ENCODE measurements around the gene CTBP1. TPM values are rescaled to one million over a fixed set of nuclear protein-coding genes. Genes with fewer than 3 reads are reported as not detected.

The CTBP1 gene
- total and polyA plus RNA-seq, 2 experiments from 2014 or later = 74.0 to 192 TPM

GRCh38 chr4:1205586-1206298 is 43.2 kb downstream of the CTBP1 start:
- no peak overlapping the region for H3K27ac Mint-ChIP-seq
- Histone ChIP-seq H3K27me3 (ENCODE audit: insufficient read depth) (no peaks in the 10 kb centered on the region), H3K36me3 (ENCODE audit: insufficient read depth) (no peaks in the 10 kb centered on the region), H4K20me1 (replicated peaks; ENCODE audit: insufficient read depth) (no peaks in the 10 kb centered on the region), H3K4me2 (no peak overlapping the region), H3K4me3 (no peak overlapping the region), H2AFZ (no peak overlapping the region), H3F3A (replicated peaks; ENCODE audit: low read depth) (no peaks in the 10 kb centered on the region), H3K4me1 (ENCODE audit: insufficient read depth) (no peaks in the 10 kb centered on the region), H3K9me2 (ENCODE audit: insufficient read depth) (no peaks in the 10 kb centered on the region), H3K27ac (ENCODE audit: low read depth) (no peak overlapping the region), H3K79me2 (replicated peaks; ENCODE audit: insufficient read depth) (no peaks in the 10 kb centered on the region)
- no peak overlapping the region for H3K4me3 Mint-ChIP-seq
- DNase-seq (ENCODE audit: low spot score) (peak; percentile 8), ATAC-seq (no peak)
- H3K9me3 Mint-ChIP-seq = no peaks in the 10 kb centered on the region
- H3K27me3 Mint-ChIP-seq (ENCODE audit: insufficient read depth, low read depth, poor library complexity) = peaks cover 8% of the 10 kb centered on the region
- no peaks in the 10 kb centered on the region for H3K4me1 Mint-ChIP-seq
- TF ChIP-seq EZH2phosphoT487 (IDR thresholded peaks at IDR 0.05; ENCODE audit: unreplicated experiment) (no peak), ETS1 (IDR thresholded peaks at IDR 0.05) (no peak), REST (IDR thresholded peaks at IDR 0.05; ENCODE audit: unreplicated experiment) (no peak), ZNF331 (CRISPR knock-in tag; IDR thresholded peaks at IDR 0.05; ENCODE audit: low read depth) (no peak), POLR2AphosphoS5 (IDR thresholded peaks at IDR 0.05; ENCODE audit: low read depth) (no peak), NANOG (IDR thresholded peaks at IDR 0.05; ENCODE audit: borderline replicate concordance) (no peak), ZNF462 (CRISPR knock-in tag; IDR thresholded peaks at IDR 0.05) (no peak), JUNB (IDR thresholded peaks at IDR 0.05; ENCODE audit: unreplicated experiment) (no peak), STAT1 (IDR thresholded peaks at IDR 0.05; ENCODE audit: unreplicated experiment) (no peak), CTCF (conservative IDR thresholded peaks at IDR 0.05; ENCODE audit: low read depth in 2 of 2) (no peak), EZH2 (IDR thresholded peaks at IDR 0.05; ENCODE audit: low read depth, unreplicated experiment) (no peak), ZNF114 (CRISPR knock-in tag; IDR thresholded peaks at IDR 0.05) (no peak), CREB1 (CRISPR knock-in tag; IDR thresholded peaks at IDR 0.05; ENCODE audit: low read depth) (no peak)
- no peaks in the 10 kb centered on the region for H3K36me3 Mint-ChIP-seq (ENCODE audit: low read depth)

Data from GM23338 (cell line).